Psoas muscle (tissue), 8 donors: ENCODE results near the gene RNU1-2. TPM values are rescaled to one million over a fixed set of nuclear protein-coding genes. Genes with fewer than 3 reads are reported as not detected.
A peak's percentile ranks its signal among the peaks of the same experiment; 100 is the strongest.
"Not testable (repeated sequence)": the region's sequence is repeated elsewhere in the genome, so short reads cannot be mapped to it uniquely, and the experiment has no call there.

Experiments
- ATAC-seq, 4 donors: fragments of 200-7000 bp; cut with Tn5 transposase; one replicate each; pipeline ENCODE4 v1.9.1; 2020; ENCODE audit warnings: moderate library complexity in 3 of 4, mild to moderate bottlenecking in 2 of 4
- DNase-seq, 2 donors: peaks; one replicate each; pipeline ENCODE4 v3.0.0-alpha.2; 2020
- H3K27ac ChIP-seq: fragments of 200-600 bp; one replicate; pipeline ENCODE4 v1.8.0; 2022
- H3K27me3 ChIP-seq, 3 donors: fragments of 200-600 bp in 1 of 3; one replicate each; pipeline versions ENCODE4 v1.6.1 to v1.8.0; 2013 to 2022; ENCODE audit warnings: low read length in 2 of 3, mild to moderate bottlenecking in 2 of 3, moderate library complexity in 1 of 3; ENCODE audit not compliant: insufficient read depth in 3 of 3
- H3K36me3 ChIP-seq, 2 donors: fragments of 200-600 bp in 1 of 2; one replicate each; pipeline versions ENCODE4 v1.6.1 to v1.8.0; 2013 to 2022; ENCODE audit warnings: low read depth in 1 of 2, mild to moderate bottlenecking in 1 of 2, moderate library complexity in 1 of 2; ENCODE audit not compliant: insufficient read depth in 1 of 2
- H3K4me1 ChIP-seq: fragments of 200-600 bp; one replicate; pipeline ENCODE4 v1.8.0; 2022
- H3K4me3 ChIP-seq: fragments of 200-600 bp; one replicate; pipeline ENCODE4 v1.8.0; 2022; ENCODE audit warnings: mild to moderate bottlenecking
- H3K9me3 ChIP-seq: fragments of 200-600 bp; one replicate; pipeline ENCODE4 v1.8.0; 2022
- CTCF ChIP-seq: fragments of 200-600 bp; IDR thresholded peaks from one replicate; pipeline ENCODE4 v1.8.0; 2022; ENCODE audit warnings: antibody characterized with exemption
- WGBS, 3 donors: extraction: QIAGEN DNeasy Blood & Tissue Kit; methylation state at CpG; one replicate each; pipeline versions ENCODE4 v1.1.6 to v1.1.7; 2013; 5-methylcytosine and 5-hydroxymethylcytosine counted together
- intact Hi-C, 2 donors: fragments of 100-400 bp; cut with DNase I; formaldehyde crosslinking; loops; one replicate each; pipeline versions ENCODE4 v1.11.0 to v1.14.2; 2022
- polyA plus RNA-seq, 3 donors: library from polyadenylated mRNA; stranded (reverse); fragments of 200-250 nt; gene quantifications; one replicate each; pipeline ENCODE4 v1.2.3, GENCODE V29; 2013
- total RNA-seq, 4 donors: library from RNA; stranded (reverse); fragmentation: NEBNext Ultra II Directional in 2 of 4; extraction: Animal tissue kit (Norgen Biotek cat#: 25700) in 2 of 4; gene quantifications; one replicate each; pipeline versions ENCODE4 v1.2.1 to v1.2.4, GENCODE V29; 2021 to 2023
- donor health status: healthy with polysubstance abuse.
- donor health status: DM: no; HTN: no; CAD: no; lungs with moderate emphysema.
- donor health status: Bipolar disorder and iron deficiency.
- donor health status: healthy.
- donor health status: DM: yes; HTN: yes; CAD: no.
- donor health status: DM: no; HTN: no; CAD: no.
- donor health status: DM: no; HTN: no; CAD: no.
- donor health status: DM: yes; HTN: yes; CAD: no.

Gene RNU1-2
- total and polyA plus RNA-seq, 7 donors, result 1,264 to 5,208 (median 3,151) TPM; not detected in 3

GRCh38 chr1:16927256-16927655 is 31.5 kb downstream of the RNU1-2 start:
- Histone ChIP-seq H3K4me1 (no peaks in the 10 kb centered on the region), H3K27me3 (no peaks in the 10 kb centered on the region), H3K36me3 (peaks cover 0 to 8% of the 10 kb centered on the region in 2 donors), H3K27ac (no peak overlapping the region), H3K4me3 (no peak overlapping the region), H3K9me3 (no peaks in the 10 kb centered on the region)
- 81 to 93% (median 90%) methylated on average over 14 of the region's 14 CpGs for WGBS, 3 donors
- no peak for ATAC-seq
- intact Hi-C loops, result no loop called here
- DNase-seq, result peak in 1 of 2 donors; percentile 44
- no peak for TF ChIP-seq CTCF

GRCh38 chr1:16927711-16928485 is 32.1 kb downstream of the RNU1-2 start:
- no peak overlapping the region for H3K27ac ChIP-seq

GRCh38 chr1:16929146-16930041 is 33.6 kb downstream of the RNU1-2 start:
- DNase-seq, H3K9me3 ChIP-seq, intact Hi-C loops, H3K27me3 ChIP-seq, H3K4me3 ChIP-seq, H3K4me1 ChIP-seq, H3K27ac ChIP-seq: not testable (repeated sequence)
- ATAC-seq, result peak in 1 of 4 donors; percentile 23
- WGBS, 3 donors, result 84 to 89% (median 87%) methylated on average over 22 to 24 of the region's 24 CpGs
- H3K36me3 ChIP-seq, result peaks cover 0 to 14% of the 10 kb centered on the region in 2 donors

More at GRCh38 chr1:16927711-16928485, 32.1 kb downstream of the RNU1-2 start:
- peaks cover 0 to 8% of the 10 kb centered on the region in 2 donors for H3K36me3 ChIP-seq
- H3K4me3 ChIP-seq, result no peak overlapping the region
- no peaks in the 10 kb centered on the region for H3K9me3 ChIP-seq
- ATAC-seq, result no peak
- WGBS, 3 donors, result 70 to 80% (median 73%) methylated on average over 12 to 13 of the region's 13 CpGs
- TF ChIP-seq CTCF, result no peak
- H3K27me3 ChIP-seq, result no peaks in the 10 kb centered on the region
- no peak for DNase-seq
- intact Hi-C loops, result no loop called here
- H3K4me1 ChIP-seq, result no peaks in the 10 kb centered on the region

- H3K27me3 ChIP-seq, H3K4me3 ChIP-seq, DNase-seq, H3K9me3 ChIP-seq, H3K27ac ChIP-seq, H3K4me1 ChIP-seq, intact Hi-C loops, ATAC-seq: not testable (repeated sequence)
- H3K36me3 ChIP-seq, result peaks cover 0 to 14% of the 10 kb centered on the region in 2 donors
- WGBS, 3 donors, result 83 to 90% (median 87%) methylated on average over 18 of the region's 18 CpGs
Measured at GRCh38 chr1:16931206-16931934, 35.6 kb downstream of the RNU1-2 start.

GRCh38 chr1:16933945-16934344 is 38.2 kb downstream of the RNU1-2 start:
- H3K27ac ChIP-seq, DNase-seq, H3K4me1 ChIP-seq, ATAC-seq, intact Hi-C loops, H3K9me3 ChIP-seq, H3K27me3 ChIP-seq, H3K4me3 ChIP-seq: not testable (repeated sequence)
- peaks cover 0 to 14% of the 10 kb centered on the region in 2 donors for H3K36me3 ChIP-seq

GRCh38 chr1:16936580-16936979 is 40.8 kb downstream of the RNU1-2 start:
- intact Hi-C loops, H3K9me3 ChIP-seq, DNase-seq, H3K4me1 ChIP-seq, H3K27ac ChIP-seq, H3K27me3 ChIP-seq, H3K4me3 ChIP-seq: not testable (repeated sequence)
- WGBS, 3 donors, result 65 to 86% (median 81%) methylated on average over 16 of the region's 16 CpGs
- H3K36me3 ChIP-seq, result peaks cover 0 to 12% of the 10 kb centered on the region in 2 donors
- peak in 1 of 4 donors; percentile 12 for ATAC-seq
